Cerebellar nuclear complex (tissue), 1 donor: Measurements from ENCODE around the gene SNHG17.

Experiments used
- DNase-seq, 2 experiments: peaks; one replicate each; lab custom pipeline; 2025; lab: John Stamatoyannopoulos, UW

The SNHG17 gene

GRCh38 chr20:38373898-38374297 is 61.2 kb downstream of the SNHG17 start:
- no peak for DNase-seq

- no peak for DNase-seq
Observed at GRCh38 chr20:38373231-38373867, 61.8 kb downstream of the SNHG17 start.

- no peak for DNase-seq
Observed at GRCh38 chr20:38372806-38373205, 62.3 kb downstream of the SNHG17 start.
